Measurements from ENCODE around the gene RPL7A. TPM values are rescaled to one million over a fixed set of nuclear protein-coding genes. Genes with fewer than 3 reads are reported as not detected.
A peak's percentile ranks its signal among the peaks of the same experiment; 100 is the strongest.
"Not testable (repeated sequence)": the region's sequence is repeated elsewhere in the genome, so short reads cannot be mapped to it uniquely, and the experiment has no call there.

RPL7A gene
- total RNA-seq, 1 experiment from 2014 or later = 2,895 TPM

- H3K4me3 Mint-ChIP-seq; H2BK15ac ChIP-seq (ENCODE audit: low read depth, low read length); H3K9me3 ChIP-seq (ENCODE audit: control insufficient read depth, low read depth, low read length); H3K23me2 ChIP-seq (ENCODE audit: insufficient read length, low read depth, low read length, poor library complexity, severe bottlenecking); H2BK20ac ChIP-seq (ENCODE audit: low read depth, low read length, poor library complexity, severe bottlenecking); H3K27me3 ChIP-seq (ENCODE audit: insufficient read depth, low read length); H2AK5ac ChIP-seq (ENCODE audit: insufficient read length, low read length); H3K79me2 ChIP-seq (ENCODE audit: insufficient read depth, low read length); H3K4ac ChIP-seq (ENCODE audit: low read depth, low read length); H2AFZ ChIP-seq (ENCODE audit: low read length); H3K23ac ChIP-seq (ENCODE audit: insufficient read length, low read depth, low read length); H4K5ac ChIP-seq (ENCODE audit: insufficient read length, low read depth, low read length); H4K8ac ChIP-seq (replicated peaks; ENCODE audit: insufficient read length, low read depth, low read length); H4K91ac ChIP-seq (ENCODE audit: insufficient read length, low read depth, low read length); H2BK5ac ChIP-seq (ENCODE audit: insufficient read length, low read length); H3K18ac ChIP-seq (ENCODE audit: insufficient read length, low read depth, low read length); H3K14ac ChIP-seq (ENCODE audit: insufficient read depth, low read length); H3K79me1 ChIP-seq (ENCODE audit: insufficient read depth, low read depth, low read length, poor library complexity, severe bottlenecking); H3K56ac ChIP-seq (ENCODE audit: insufficient read length, low read depth, low read length); H3K27ac ChIP-seq (ENCODE audit: insufficient read length, low read depth, low read length); H3K4me1 ChIP-seq (ENCODE audit: insufficient read depth, low read length); H2BK12ac ChIP-seq (ENCODE audit: insufficient read length, low read depth, low read length); H4K20me1 ChIP-seq (ENCODE audit: control insufficient read depth, insufficient read depth, insufficient read length); H3K27ac Mint-ChIP-seq; H3K9ac ChIP-seq (ENCODE audit: extremely low read depth, insufficient read length, low read length); H3T11ph ChIP-seq (ENCODE audit: low read length); H3K4me2 ChIP-seq (ENCODE audit: insufficient read depth, insufficient read length, low read length); H2BK120ac ChIP-seq (ENCODE audit: low read depth, low read length, poor library complexity, severe bottlenecking): not testable (repeated sequence)
- peak; percentile 79 for TF ChIP-seq CTCF (conservative IDR thresholded peaks at IDR 0.05)
- H3K27me3 Mint-ChIP-seq (ENCODE audit: low read depth) = peaks cover 13% of the 10 kb centered on the region
- H3K36me3 Mint-ChIP-seq (ENCODE audit: insufficient read depth in 1 of 3, low read depth in 3 of 3) = peaks cover 32 to 48% (median 46%) of the 10 kb centered on the region in 3 experiments
- H3K9me3 Mint-ChIP-seq = peaks cover 25 to 28% of the 10 kb centered on the region in 2 experiments
- peaks cover 6 to 12% of the 10 kb centered on the region in 2 experiments for H3K4me1 Mint-ChIP-seq
- WGBS (ENCODE audit: extremely low coverage, insufficient read length, low lambda C conversion rate) = no CpG with 5 or more reads among the region's 21 CpGs
- DNase-seq = peak; percentile 61
These were observed 18.5 kb upstream of the RPL7A start for GRCh38 chr9:133329306-133330156.
